HEK293T (cell line): ENCODE measurements around the gene TPI1.

Experiments
- CTBP1 ChIP-seq: fragments of 450-650 bp; IDR thresholded peaks from 2 replicates; pipeline ENCODE4 v1.6.1; 2016; ENCODE audit warnings: borderline replicate concordance
- ELF4 ChIP-seq: fragments of 450-650 bp; IDR thresholded peaks from 2 replicates; pipeline ENCODE4 v1.6.1; 2017; ENCODE audit warnings: antibody characterized with exemption
- SP1 ChIP-seq: fragments of 450-650 bp; IDR thresholded peaks from 2 replicates; pipeline ENCODE4 v1.6.1; 2017

DNA sequence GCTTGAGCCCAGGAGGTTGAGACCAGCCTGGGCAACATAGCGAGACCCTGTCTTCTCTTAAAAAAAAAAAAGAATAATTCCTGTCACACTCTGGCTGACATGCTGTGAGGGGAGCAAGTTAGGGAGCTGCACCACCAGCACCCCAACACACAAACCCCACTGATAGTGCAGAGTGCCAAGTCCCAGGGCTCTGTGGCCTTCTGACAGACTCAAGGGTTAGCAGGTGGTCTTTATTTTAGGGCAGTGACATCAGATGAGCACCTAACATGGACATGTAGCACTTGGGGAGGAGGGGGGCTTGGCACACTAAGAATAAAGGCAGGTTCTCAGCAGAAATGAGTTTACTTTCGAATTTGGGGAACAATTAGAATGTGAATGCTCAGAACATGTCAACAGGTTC is 8.5 kb upstream of the TPI1 start:
- no peak for TF ChIP-seq ELF4
- TF ChIP-seq CTBP1, result no peak
- no peak for TF ChIP-seq SP1
